Activated naive CD8-positive, alpha-beta T cell treated with anti-CD3 and anti-CD28 coated beads, Interleukin-2, amount 10 ng/mL, durations not matched to agents 7 days and 5 days (primary cell): Measurements from ENCODE around the gene NHSL2. TPM values are rescaled to one million over a fixed set of nuclear protein-coding genes. Genes with fewer than 3 reads are reported as not detected.

Experiments
- ATAC-seq: fragments of 150-1000 bp; cut with Tn5 transposase; one replicate; pipeline ENCODE4 v1.10.0; 2021; ENCODE audit warnings: low read depth, moderate library complexity
- POLR2A ChIA-PET: fragments of 350-600 bp; sonication (Branson Sonifier 250); formaldehyde crosslinking; loops from one replicate; lab custom pipeline; 2021; ENCODE audit warnings: antibody characterized with exemption; lab: Charles Lee
- DNase-seq: peaks from one replicate; pipeline ENCODE4 v3.0.0; 2021
- H3K27ac Mint-ChIP-seq: one replicate; pipeline ENCODE4 v1.8.0; 2022; ENCODE audit warnings: mild to moderate bottlenecking, mixed read lengths
- H3K27me3 Mint-ChIP-seq: one replicate; pipeline ENCODE4 v1.8.0; 2022; ENCODE audit warnings: mild to moderate bottlenecking, moderate library complexity, mixed read lengths
- H3K36me3 Mint-ChIP-seq: one replicate; pipeline ENCODE4 v1.8.0; 2021; ENCODE audit warnings: mild to moderate bottlenecking, mixed read lengths
- H3K4me1 Mint-ChIP-seq: one replicate; pipeline ENCODE4 v1.8.0; 2021; ENCODE audit warnings: mixed read lengths
- H3K4me3 Mint-ChIP-seq: one replicate; pipeline ENCODE4 v1.8.0; 2022; ENCODE audit warnings: mild to moderate bottlenecking, moderate library complexity, mixed read lengths
- H3K9me3 Mint-ChIP-seq: one replicate; pipeline ENCODE4 v1.8.0; 2021; ENCODE audit warnings: mixed read lengths
- total RNA-seq, 2 experiments: library from RNA; stranded (reverse); gene quantifications; one replicate each; pipeline ENCODE4 v1.2.3, GENCODE V29; 2021

Gene NHSL2
- total RNA-seq, 2 experiments from 2014 or later, result 1.6 TPM

DNA sequence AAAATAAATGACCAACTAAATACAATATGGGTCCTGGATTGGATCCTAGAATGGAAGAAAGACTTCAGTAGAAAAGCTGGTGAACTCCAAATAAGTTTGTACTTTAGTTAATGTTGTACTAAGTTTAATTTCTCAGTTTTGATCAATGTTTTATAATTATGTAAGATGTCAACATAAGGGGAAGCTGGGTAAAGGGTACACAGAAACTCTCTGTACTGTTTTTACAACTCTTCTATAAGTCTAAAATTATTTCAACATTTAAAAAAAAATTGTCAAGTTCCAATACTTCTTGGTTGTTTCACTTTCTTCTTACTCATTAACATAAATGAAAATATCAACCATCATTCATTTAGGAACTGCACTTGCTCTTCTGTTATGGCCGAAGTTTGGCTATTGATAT lies 88.9 kb downstream of the NHSL2 start:
- POLR2A ChIA-PET, result no interaction called here
- no peaks in the 10 kb centered on the region for H3K9me3 Mint-ChIP-seq
- H3K27ac Mint-ChIP-seq, result no peak overlapping the region
- DNase-seq, result no peak
- no peak overlapping the region for H3K4me3 Mint-ChIP-seq
- no peaks in the 10 kb centered on the region for H3K36me3 Mint-ChIP-seq
- peaks cover 2% of the 10 kb centered on the region for H3K4me1 Mint-ChIP-seq
- peaks cover 11% of the 10 kb centered on the region for H3K27me3 Mint-ChIP-seq
- no peak for ATAC-seq

DNA sequence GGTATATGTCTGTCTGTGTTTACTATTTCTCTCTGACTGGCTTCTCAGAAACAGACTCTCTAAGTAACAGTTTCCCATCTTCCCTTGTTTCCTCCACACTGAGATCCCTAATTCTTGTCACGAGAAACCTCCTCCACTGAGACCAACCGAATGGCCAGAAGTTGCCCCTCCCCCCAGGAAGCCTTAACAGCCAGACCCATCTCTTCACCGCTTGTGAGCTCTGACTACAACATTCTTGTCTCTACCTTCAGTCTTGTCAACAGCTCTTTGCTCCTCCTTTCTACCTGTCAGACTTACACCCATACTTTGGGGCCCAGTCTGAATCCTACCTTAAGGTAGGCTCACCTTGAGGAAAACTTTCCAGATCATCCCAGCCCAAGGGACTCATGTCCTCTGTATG lies 90.8 kb downstream of the NHSL2 start:
- DNase-seq, result no peak
- H3K27ac Mint-ChIP-seq, result no peak overlapping the region
- H3K27me3 Mint-ChIP-seq, result peaks cover 11% of the 10 kb centered on the region
- no peaks in the 10 kb centered on the region for H3K9me3 Mint-ChIP-seq
- H3K4me3 Mint-ChIP-seq, result no peak overlapping the region
- no peak for ATAC-seq
- H3K4me1 Mint-ChIP-seq, result no peaks in the 10 kb centered on the region
- POLR2A ChIA-PET, result no interaction called here
- H3K36me3 Mint-ChIP-seq, result no peaks in the 10 kb centered on the region

- Mint-ChIP-seq H3K27me3 (peaks cover 11% of the 10 kb centered on the region), H3K27ac (no peak overlapping the region), H3K9me3 (no peaks in the 10 kb centered on the region), H3K4me3 (no peak overlapping the region), H3K4me1 (no peaks in the 10 kb centered on the region), H3K36me3 (no peaks in the 10 kb centered on the region)
- DNase-seq, result no peak
- POLR2A ChIA-PET, result no interaction called here
- no peak for ATAC-seq
Measured at GRCh38 chrX:72001906-72002305, 91.3 kb downstream of the NHSL2 start.

DNA sequence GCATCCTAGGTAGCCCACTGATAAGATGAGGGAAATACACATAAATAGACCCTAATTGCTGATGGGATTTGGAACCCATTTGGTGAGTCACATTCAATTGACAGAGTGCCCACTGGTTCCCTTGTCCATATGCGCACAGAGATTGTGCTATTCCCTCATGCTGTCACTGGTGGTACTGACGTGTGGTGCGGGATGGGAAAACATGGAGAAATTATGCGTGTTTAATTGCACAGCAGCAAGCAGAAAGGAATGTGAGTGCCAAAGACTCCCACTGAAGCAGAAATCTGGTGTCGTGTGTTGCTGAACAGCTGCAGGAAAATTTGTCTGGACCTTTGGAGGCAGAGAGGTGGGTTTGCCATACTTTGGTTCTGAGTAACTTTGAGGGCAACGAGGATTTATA lies 92.2 kb downstream of the NHSL2 start:
- no peak overlapping the region for H3K27ac Mint-ChIP-seq
- no peaks in the 10 kb centered on the region for H3K9me3 Mint-ChIP-seq
- no peaks in the 10 kb centered on the region for H3K36me3 Mint-ChIP-seq
- H3K27me3 Mint-ChIP-seq, result peaks cover 11% of the 10 kb centered on the region
- no peak overlapping the region for H3K4me3 Mint-ChIP-seq
- no peaks in the 10 kb centered on the region for H3K4me1 Mint-ChIP-seq
- ATAC-seq (no peak), DNase-seq (no peak)
- POLR2A ChIA-PET, result no interaction called here

DNA sequence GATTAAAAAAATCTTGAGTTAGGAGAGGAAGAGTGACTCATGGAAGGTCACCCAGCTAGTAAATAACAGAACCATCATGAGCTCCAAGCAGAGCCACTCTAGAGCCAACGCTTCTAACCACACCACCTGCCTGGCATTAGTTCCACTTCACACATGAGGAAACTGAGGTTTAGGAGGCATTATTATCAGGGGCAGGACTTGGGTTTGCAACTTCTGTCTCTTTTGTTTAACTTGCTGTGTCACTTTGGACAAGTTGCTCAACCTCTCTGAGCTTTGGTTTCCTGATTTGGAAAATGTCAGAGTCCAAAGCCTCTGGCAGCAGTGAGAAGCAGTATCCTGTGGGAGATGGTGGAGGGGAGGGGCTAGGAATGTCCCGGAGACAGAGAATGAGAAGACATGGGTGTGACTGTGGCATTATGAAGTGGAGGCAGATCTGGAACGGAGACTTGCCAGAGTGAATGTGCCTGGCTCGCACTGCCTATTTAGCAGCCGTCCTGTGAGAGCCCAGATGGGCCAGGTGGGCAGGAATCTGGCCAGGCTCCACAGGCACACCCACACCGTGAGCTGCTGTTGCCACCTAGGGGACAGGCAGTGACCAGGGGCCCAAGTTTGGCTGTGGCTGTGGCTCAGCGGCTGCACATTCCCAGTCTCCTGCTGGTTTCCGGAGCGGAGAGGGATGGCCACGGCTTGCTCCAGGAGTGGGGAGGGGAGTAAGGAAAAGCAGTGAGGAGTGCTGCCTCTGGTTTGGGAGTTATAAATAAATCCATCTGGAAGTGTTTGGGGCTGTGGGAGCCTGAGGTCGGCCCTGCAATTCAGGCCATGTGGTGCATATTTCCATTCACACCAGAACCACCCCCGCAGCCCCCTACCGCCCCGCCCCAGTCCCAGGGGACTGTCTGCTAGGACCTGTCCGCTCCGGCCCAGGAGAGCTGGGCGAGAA lies 93.4 kb downstream of the NHSL2 start:
- ATAC-seq (no peak), DNase-seq (no peak)
- POLR2A ChIA-PET, result no interaction called here
- no peak overlapping the region for H3K27ac Mint-ChIP-seq
- H3K9me3 Mint-ChIP-seq, result no peaks in the 10 kb centered on the region
- no peaks in the 10 kb centered on the region for H3K36me3 Mint-ChIP-seq
- peaks cover 9% of the 10 kb centered on the region for H3K27me3 Mint-ChIP-seq
- H3K4me1 Mint-ChIP-seq, result no peaks in the 10 kb centered on the region
- no peak overlapping the region for H3K4me3 Mint-ChIP-seq

- POLR2A ChIA-PET, result no interaction called here
- H3K27me3 Mint-ChIP-seq, result peaks cover 9% of the 10 kb centered on the region
- no peak overlapping the region for H3K27ac Mint-ChIP-seq
- no peaks in the 10 kb centered on the region for H3K9me3 Mint-ChIP-seq
- no peaks in the 10 kb centered on the region for H3K4me1 Mint-ChIP-seq
- ATAC-seq (no peak), DNase-seq (no peak)
- no peaks in the 10 kb centered on the region for H3K36me3 Mint-ChIP-seq
- no peak overlapping the region for H3K4me3 Mint-ChIP-seq
Measured at GRCh38 chrX:72005046-72005445, 94.4 kb downstream of the NHSL2 start.

GRCh38 chrX:72006461-72006860 lies 95.8 kb downstream of the NHSL2 start:
- POLR2A ChIA-PET, result no interaction called here
- DNase-seq (no peak), ATAC-seq (no peak)
- Mint-ChIP-seq H3K4me1 (no peaks in the 10 kb centered on the region), H3K27ac (no peak overlapping the region), H3K27me3 (no peaks in the 10 kb centered on the region), H3K4me3 (no peak overlapping the region), H3K9me3 (no peaks in the 10 kb centered on the region), H3K36me3 (no peaks in the 10 kb centered on the region)

DNA sequence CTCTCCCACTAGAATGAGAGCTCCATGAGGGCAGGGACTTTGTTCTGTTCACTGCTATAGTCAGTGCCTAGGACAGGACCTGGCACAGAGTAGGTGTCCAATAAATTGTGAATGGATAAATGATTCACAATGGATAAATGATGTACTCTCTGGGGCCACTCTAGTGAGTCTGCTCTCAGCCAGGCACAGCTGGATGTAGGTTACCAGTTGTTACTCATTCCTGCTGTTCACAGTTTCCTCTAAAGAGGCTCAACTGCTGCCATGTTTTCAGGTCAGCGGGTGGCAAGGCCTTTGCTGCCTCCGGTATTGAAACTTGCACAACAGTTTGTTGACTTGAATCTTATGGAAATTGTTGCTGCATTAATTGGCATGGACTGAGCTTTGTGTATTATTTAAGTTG lies 99.1 kb downstream of the NHSL2 start:
- Mint-ChIP-seq H3K27me3 (peaks cover 21% of the 10 kb centered on the region), H3K4me1 (no peaks in the 10 kb centered on the region), H3K36me3 (no peaks in the 10 kb centered on the region), H3K27ac (no peak overlapping the region), H3K4me3 (no peak overlapping the region), H3K9me3 (no peaks in the 10 kb centered on the region)
- POLR2A ChIA-PET, result no interaction called here
- no peak for ATAC-seq
- DNase-seq, result no peak

GRCh38 chrX:72011734-72012133 lies 101.1 kb downstream of the NHSL2 start:
- no peak for DNase-seq
- Mint-ChIP-seq H3K4me3 (no peak overlapping the region), H3K27me3 (peaks cover 41% of the 10 kb centered on the region), H3K36me3 (no peaks in the 10 kb centered on the region), H3K27ac (no peak overlapping the region), H3K4me1 (no peaks in the 10 kb centered on the region), H3K9me3 (no peaks in the 10 kb centered on the region)
- POLR2A ChIA-PET, result no interaction called here
- no peak for ATAC-seq

DNA sequence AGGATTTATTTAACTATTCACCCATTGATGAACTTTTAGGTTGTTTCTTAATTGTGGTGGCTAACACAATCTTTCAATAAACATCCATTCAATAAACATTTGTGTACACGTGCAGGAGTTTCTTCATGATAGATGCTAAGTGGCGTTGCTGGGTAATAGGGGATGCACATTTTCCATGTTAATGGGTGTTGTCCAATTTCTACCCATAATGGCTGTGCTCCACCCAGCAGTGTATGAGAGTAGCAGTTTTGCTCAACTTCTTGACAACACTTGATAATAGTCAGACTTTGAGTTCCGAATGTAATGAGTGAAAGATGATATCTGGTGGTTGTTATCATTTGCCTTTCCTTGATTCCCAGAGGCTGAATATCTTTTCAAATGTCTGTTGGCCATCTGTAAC lies 104.7 kb downstream of the NHSL2 start:
- Mint-ChIP-seq H3K4me3 (no peak overlapping the region), H3K27me3 (peaks cover 55% of the 10 kb centered on the region), H3K9me3 (no peaks in the 10 kb centered on the region), H3K4me1 (no peaks in the 10 kb centered on the region), H3K27ac (no peak overlapping the region), H3K36me3 (no peaks in the 10 kb centered on the region)
- POLR2A ChIA-PET, result no interaction called here
- ATAC-seq (no peak), DNase-seq (no peak)

- POLR2A ChIA-PET, result no interaction called here
- H3K27ac Mint-ChIP-seq, result no peak overlapping the region
- H3K9me3 Mint-ChIP-seq, result no peaks in the 10 kb centered on the region
- no peak overlapping the region for H3K4me3 Mint-ChIP-seq
- H3K36me3 Mint-ChIP-seq, result no peaks in the 10 kb centered on the region
- DNase-seq (no peak), ATAC-seq (no peak)
- no peaks in the 10 kb centered on the region for H3K4me1 Mint-ChIP-seq
- H3K27me3 Mint-ChIP-seq, result peaks cover 57% of the 10 kb centered on the region
Measured at GRCh38 chrX:72016881-72017783, 106.5 kb downstream of the NHSL2 start.

DNA sequence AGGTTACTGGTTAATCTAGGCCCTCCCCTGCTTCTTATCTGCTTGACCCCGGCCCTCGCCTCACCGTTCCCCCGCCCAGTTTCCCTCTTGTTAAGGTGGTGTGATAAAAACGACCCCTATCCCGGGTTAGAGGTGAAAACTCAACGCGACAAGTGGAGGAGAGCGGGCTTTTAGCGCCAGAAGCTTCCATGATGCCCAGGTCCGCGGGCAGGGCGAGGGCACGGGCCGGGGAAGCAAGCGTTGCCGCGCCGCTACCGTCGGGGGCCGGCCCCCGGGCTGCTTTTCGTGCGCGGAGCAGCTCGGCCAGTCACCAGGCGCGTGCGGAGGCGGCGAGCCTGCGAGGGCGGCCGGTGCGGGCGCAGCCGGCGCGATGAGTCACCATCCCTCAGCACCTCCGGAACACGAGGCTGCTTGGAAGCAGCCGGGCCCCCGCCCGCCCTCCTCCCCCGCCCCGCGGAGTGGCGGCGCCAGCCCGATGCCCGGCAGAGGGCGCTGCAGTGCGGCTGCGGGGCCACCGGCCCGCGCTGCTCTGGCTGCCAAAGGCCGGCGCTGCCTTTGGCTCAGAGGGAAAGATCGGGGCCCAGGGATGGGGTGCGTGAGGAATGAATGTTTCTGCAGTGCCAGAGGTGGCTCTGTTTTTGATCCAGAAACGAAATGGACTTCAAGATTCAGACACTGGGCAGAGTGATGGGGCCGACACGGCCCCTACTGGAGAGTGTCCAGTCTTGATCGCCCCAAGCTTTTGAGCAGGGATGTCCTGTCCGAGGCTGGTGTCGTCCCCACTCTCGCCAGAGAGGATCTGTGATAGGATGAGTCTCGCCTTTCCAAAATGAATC lies 107.8 kb downstream of the NHSL2 start:
- H3K27me3 Mint-ChIP-seq, result peaks cover 48% of the 10 kb centered on the region
- no peaks in the 10 kb centered on the region for H3K4me1 Mint-ChIP-seq
- no peak overlapping the region for H3K4me3 Mint-ChIP-seq
- no peaks in the 10 kb centered on the region for H3K9me3 Mint-ChIP-seq
- H3K36me3 Mint-ChIP-seq, result no peaks in the 10 kb centered on the region
- POLR2A ChIA-PET, result interaction anchor here (0.5 kb wide), 1 partner anchor 126 kb away, joined by 4 read pairs; no protein-coding TSS in a partner anchor
- peak; percentile 99 for ATAC-seq
- peak; percentile 86 for DNase-seq
- H3K27ac Mint-ChIP-seq, result no peak overlapping the region

DNA sequence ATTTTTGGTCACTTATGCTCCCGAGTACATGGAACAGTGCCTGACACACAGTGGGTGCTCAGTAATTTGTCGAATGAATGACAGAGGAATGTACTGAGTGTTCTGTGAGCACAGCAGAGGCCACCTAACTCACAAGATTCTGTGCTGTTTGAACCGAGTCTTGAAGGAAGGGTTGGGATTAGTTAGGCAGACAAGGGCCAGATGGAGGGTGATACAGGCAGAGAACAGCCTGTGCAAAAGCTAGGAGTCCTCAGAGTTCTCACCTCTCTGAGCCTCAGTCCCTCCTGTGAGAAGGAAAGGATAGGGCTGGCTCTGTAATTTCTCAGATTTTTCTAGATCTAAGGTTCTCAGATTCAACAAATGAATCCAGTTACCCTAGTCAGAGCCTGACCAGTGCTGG lies 108.8 kb downstream of the NHSL2 start:
- Mint-ChIP-seq H3K27ac (no peak overlapping the region), H3K36me3 (no peaks in the 10 kb centered on the region), H3K9me3 (no peaks in the 10 kb centered on the region), H3K4me1 (no peaks in the 10 kb centered on the region), H3K4me3 (no peak overlapping the region), H3K27me3 (peaks cover 40% of the 10 kb centered on the region)
- ATAC-seq, result no peak
- POLR2A ChIA-PET, result no interaction called here
- DNase-seq, result no peak
